ENCODE results near the gene ELOVL5. TPM values are rescaled to one million over a fixed set of nuclear protein-coding genes. Genes with fewer than 3 reads are reported as not detected.

ELOVL5 gene
- polyA plus RNA-seq, 1 of the 3 experiments (the other 2 are of a cell fraction): 31.9 TPM

DNA sequence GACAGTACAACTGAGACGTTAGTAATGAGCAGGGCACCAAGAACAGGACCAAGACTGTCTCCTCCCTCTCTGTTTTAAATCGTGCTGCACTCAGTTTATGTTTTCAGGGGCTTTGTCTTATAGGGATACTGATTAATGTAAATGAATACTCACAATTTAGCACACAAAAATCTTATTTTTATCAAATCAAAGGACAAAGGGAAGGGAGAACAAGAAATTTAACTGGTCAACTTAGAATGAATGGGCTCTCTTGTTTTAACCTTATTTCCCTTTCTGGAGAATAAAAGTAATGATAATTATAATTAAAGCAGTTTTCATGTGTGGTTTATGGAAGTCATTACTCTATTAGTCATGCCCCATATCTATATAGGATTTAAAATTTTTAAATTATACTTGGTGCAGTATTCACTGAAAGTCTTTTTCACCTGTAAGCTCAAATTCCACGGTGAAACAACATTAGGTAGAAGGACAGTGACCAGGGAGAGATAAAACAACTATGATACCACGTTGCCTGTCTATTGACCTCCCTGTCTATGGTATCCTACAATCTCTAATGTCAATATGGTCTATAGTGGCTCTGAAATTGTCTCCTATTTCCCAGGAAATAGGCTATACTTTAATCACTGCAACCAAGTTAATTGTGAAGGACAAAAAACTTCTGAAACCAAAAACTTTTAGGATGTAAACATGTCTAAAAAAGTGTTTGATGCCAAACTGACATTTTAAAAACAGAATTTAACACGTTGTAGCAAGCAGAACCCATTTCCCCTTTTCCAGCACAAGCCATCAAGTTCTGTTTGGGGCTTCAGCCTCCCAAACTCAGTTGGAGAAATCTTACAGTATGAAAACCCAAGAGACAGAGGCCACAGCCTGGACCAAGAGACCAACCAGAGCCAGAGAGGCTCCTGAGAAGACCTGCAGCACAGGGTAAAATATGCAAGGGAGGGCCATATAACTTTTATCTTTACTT is 15.0 kb downstream of the ELOVL5 start:
- peaks cover 0 to 2% of the 10 kb centered on the region in 2 experiments; a peak in 2 of 4 replicates for H3K4me1 ChIP-seq (ENCODE audit: control insufficient read depth in 1 of 2, insufficient read depth in 2 of 2, low read depth in 1 of 2, low read length in 1 of 2)
- peaks cover 0 to 3% of the 10 kb centered on the region in 2 experiments for H3K36me3 ChIP-seq (replicated peaks in 1 of 2; ENCODE audit: control insufficient read depth in 1 of 2, insufficient read depth in 2 of 2, low read length in 1 of 2)
- TF ChIP-seq ELF1 (IDR thresholded peaks at IDR 0.05): no peak
- TF ChIP-seq NFIC (IDR thresholded peaks at IDR 0.05; ENCODE audit: borderline replicate concordance): no peak
- no peak for TF ChIP-seq GATA2 (CRISPR knock-in tag; IDR thresholded peaks at IDR 0.05)
- no peak for TF ChIP-seq YY1 (IDR thresholded peaks at IDR 0.05; ENCODE audit: low read depth)
- TF ChIP-seq JUND (IDR thresholded peaks at IDR 0.05): no peak
- no peak for TF ChIP-seq POLR2AphosphoS5 (IDR thresholded peaks at IDR 0.05; ENCODE audit: low read depth, low read length)
- no peak for TF ChIP-seq SIN3A (IDR thresholded peaks at IDR 0.05; ENCODE audit: borderline replicate concordance, low read depth, low read length)
- TF ChIP-seq, protein P1, sequence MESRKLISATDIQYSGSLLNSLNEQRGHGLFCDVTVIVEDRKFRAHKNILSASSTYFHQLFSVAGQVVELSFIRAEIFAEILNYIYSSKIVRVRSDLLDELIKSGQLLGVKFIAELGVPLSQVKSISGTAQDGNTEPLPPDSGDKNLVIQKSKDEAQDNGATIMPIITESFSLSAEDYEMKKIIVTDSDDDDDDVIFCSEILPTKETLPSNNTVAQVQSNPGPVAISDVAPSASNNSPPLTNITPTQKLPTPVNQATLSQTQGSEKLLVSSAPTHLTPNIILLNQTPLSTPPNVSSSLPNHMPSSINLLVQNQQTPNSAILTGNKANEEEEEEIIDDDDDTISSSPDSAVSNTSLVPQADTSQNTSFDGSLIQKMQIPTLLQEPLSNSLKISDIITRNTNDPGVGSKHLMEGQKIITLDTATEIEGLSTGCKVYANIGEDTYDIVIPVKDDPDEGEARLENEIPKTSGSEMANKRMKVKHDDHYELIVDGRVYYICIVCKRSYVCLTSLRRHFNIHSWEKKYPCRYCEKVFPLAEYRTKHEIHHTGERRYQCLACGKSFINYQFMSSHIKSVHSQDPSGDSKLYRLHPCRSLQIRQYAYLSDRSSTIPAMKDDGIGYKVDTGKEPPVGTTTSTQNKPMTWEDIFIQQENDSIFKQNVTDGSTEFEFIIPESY (IDR thresholded peaks at IDR 0.05; ENCODE audit: borderline replicate concordance, low read depth): no peak
- TF ChIP-seq, protein P2, sequence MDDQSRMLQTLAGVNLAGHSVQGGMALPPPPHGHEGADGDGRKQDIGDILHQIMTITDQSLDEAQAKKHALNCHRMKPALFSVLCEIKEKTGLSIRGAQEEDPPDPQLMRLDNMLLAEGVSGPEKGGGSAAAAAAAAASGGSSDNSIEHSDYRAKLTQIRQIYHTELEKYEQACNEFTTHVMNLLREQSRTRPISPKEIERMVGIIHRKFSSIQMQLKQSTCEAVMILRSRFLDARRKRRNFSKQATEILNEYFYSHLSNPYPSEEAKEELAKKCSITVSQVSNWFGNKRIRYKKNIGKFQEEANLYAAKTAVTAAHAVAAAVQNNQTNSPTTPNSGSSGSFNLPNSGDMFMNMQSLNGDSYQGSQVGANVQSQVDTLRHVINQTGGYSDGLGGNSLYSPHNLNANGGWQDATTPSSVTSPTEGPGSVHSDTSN (IDR thresholded peaks at IDR 0.05): no peak
- no peak for TF ChIP-seq FOXM1 (IDR thresholded peaks at IDR 0.05; ENCODE audit: low read depth)
- no peak for TF ChIP-seq FOXJ3 (CRISPR knock-in tag; IDR thresholded peaks at IDR 0.05)
- TF ChIP-seq, protein P3, sequence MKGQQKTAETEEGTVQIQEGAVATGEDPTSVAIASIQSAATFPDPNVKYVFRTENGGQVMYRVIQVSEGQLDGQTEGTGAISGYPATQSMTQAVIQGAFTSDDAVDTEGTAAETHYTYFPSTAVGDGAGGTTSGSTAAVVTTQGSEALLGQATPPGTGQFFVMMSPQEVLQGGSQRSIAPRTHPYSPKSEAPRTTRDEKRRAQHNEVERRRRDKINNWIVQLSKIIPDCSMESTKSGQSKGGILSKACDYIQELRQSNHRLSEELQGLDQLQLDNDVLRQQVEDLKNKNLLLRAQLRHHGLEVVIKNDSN (IDR thresholded peaks at IDR 0.05; ENCODE audit: borderline replicate concordance, low read depth): no peak
- no peak for TF ChIP-seq NRF1 (IDR thresholded peaks at IDR 0.05; ENCODE audit: low read depth, low read length)
- 88% methylated on average over 5 of the region's 5 CpGs for WGBS (ENCODE audit: low lambda C conversion rate)
- ChIA-PET POLR2A (no interaction called here), CTCF (no interaction called here)
- no peaks in the 10 kb centered on the region for H3K9me3 ChIP-seq
- no peak overlapping the region for H3K27ac ChIP-seq (ENCODE audit: low read depth in 2 of 2, low read length in 1 of 2)
- H3K9ac ChIP-seq: no peak overlapping the region
- no peaks in the 10 kb centered on the region for H3K27me3 ChIP-seq (ENCODE audit: insufficient read depth)
- no peak overlapping the region for H3K4me2 ChIP-seq
- H3K9me2 ChIP-seq: no peaks in the 10 kb centered on the region
- no peak for DNase-seq
- H3F3A ChIP-seq (replicated peaks; ENCODE audit: insufficient read depth): no peaks in the 10 kb centered on the region
- H2AFZ ChIP-seq (ENCODE audit: low read depth): no peak overlapping the region
- H3K79me2 ChIP-seq (ENCODE audit: insufficient read depth): peaks cover 96% of the 10 kb centered on the region
- peaks cover 17% of the 10 kb centered on the region for H4K20me1 ChIP-seq (ENCODE audit: insufficient read depth)
- H3K4me3 ChIP-seq (ENCODE audit: low read depth in 2 of 2, low read length in 1 of 2): no peak overlapping the region

DNA sequence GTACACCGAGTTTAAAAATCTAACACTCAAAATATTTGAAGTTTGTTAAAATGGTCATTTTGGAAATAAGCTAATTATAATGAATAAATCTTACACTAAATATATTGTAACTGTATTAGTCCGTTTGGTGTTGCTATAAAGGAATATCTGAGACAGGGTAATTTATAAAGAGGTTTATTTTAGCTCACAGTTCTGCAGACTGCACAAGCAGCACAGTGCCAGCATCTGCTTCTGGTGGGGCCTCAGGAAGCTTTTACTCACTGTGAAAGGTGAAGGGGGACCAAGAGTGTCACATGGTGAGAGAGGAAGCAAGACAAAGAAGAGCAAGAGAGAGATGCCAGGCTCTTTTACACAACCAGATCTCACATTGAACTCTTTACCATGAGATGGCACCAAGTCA is 17.1 kb downstream of the ELOVL5 start:
- no peaks in the 10 kb centered on the region for H3K27me3 ChIP-seq (ENCODE audit: insufficient read depth)
- no peaks in the 10 kb centered on the region for H3K36me3 ChIP-seq (replicated peaks in 1 of 2; ENCODE audit: control insufficient read depth in 1 of 2, insufficient read depth in 2 of 2, low read length in 1 of 2)
- H3K4me1 ChIP-seq (ENCODE audit: control insufficient read depth in 1 of 2, insufficient read depth in 2 of 2, low read depth in 1 of 2, low read length in 1 of 2): peaks cover 11 to 15% of the 10 kb centered on the region in 2 experiments; a peak in 3 of 4 replicates
- peaks cover 88% of the 10 kb centered on the region for H3K79me2 ChIP-seq (ENCODE audit: insufficient read depth)
- H2AFZ ChIP-seq (ENCODE audit: low read depth): no peak overlapping the region
- no peak overlapping the region for H3K27ac ChIP-seq (ENCODE audit: low read depth in 2 of 2, low read length in 1 of 2)
- 90% methylated on average over 2 of the region's 2 CpGs for WGBS (ENCODE audit: low lambda C conversion rate)
- H3K4me3 ChIP-seq (ENCODE audit: low read depth in 2 of 2, low read length in 1 of 2): no peak overlapping the region
- H3K9ac ChIP-seq: no peak overlapping the region
- ChIA-PET POLR2A (no interaction called here), CTCF (interaction anchor here (0.8 kb wide), 1 partner anchor 9 kb away, joined by 3 read pairs; no protein-coding TSS in a partner anchor)
- H3K9me3 ChIP-seq: no peaks in the 10 kb centered on the region
- peaks cover 16% of the 10 kb centered on the region for H3F3A ChIP-seq (replicated peaks; ENCODE audit: insufficient read depth)
- no peaks in the 10 kb centered on the region for H3K9me2 ChIP-seq
- H3K4me2 ChIP-seq: no peak overlapping the region
- no peak for TF ChIP-seq RXRA (IDR thresholded peaks at IDR 0.05; ENCODE audit: borderline replicate concordance, low read depth)
- TF ChIP-seq RCOR1 (IDR thresholded peaks at IDR 0.05; ENCODE audit: low read length): no peak
- TF ChIP-seq, protein P4, sequence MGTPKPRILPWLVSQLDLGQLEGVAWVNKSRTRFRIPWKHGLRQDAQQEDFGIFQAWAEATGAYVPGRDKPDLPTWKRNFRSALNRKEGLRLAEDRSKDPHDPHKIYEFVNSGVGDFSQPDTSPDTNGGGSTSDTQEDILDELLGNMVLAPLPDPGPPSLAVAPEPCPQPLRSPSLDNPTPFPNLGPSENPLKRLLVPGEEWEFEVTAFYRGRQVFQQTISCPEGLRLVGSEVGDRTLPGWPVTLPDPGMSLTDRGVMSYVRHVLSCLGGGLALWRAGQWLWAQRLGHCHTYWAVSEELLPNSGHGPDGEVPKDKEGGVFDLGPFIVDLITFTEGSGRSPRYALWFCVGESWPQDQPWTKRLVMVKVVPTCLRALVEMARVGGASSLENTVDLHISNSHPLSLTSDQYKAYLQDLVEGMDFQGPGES (IDR thresholded peaks at IDR 0.05; ENCODE audit: low read depth, low read length): no peak
- H4K20me1 ChIP-seq (ENCODE audit: insufficient read depth): peaks cover 23% of the 10 kb centered on the region
- DNase-seq: no peak

Data from SK-N-SH (cell line).